SK-N-SH (cell line): ENCODE results near the gene RHOBTB3. TPM values are rescaled to one million over a fixed set of nuclear protein-coding genes. Genes with fewer than 3 reads are reported as not detected.
A peak's percentile ranks its signal among the peaks of the same experiment; 100 is the strongest.

ENCODE experiments used
- CTCF ChIA-PET: fragments of 300-600, 350-600 bp; formaldehyde crosslinking; extraction: SDS; loops from one replicate; lab custom pipeline; 2021; lab: Yijun Ruan, JAX
- POLR2A ChIA-PET: fragments of 350-600 bp; sonication (Branson Sonifier 250); formaldehyde crosslinking; extraction: SDS; loops from one replicate; lab custom pipeline; 2020; ENCODE audit warnings: antibody characterized with exemption, inconsistent platforms; lab: Yijun Ruan, JAX
- DNase-seq: peaks from one replicate; pipeline ENCODE4 v3.0.0; 2012
- H2AFZ ChIP-seq: fragments of 200-600 bp; sonication (generic); 2 replicates; pipeline ENCODE4 v1.8.1; 2016; ENCODE audit warnings: antibody characterized with exemption, mild to moderate bottlenecking, low read depth
- H3F3A ChIP-seq: fragments of 200-600 bp; sonication (generic); replicated peaks from 2 replicates; pipeline ENCODE3; 2016; ENCODE audit warnings: antibody characterized with exemption, mild to moderate bottlenecking; ENCODE audit not compliant: insufficient read depth
- H3K27ac ChIP-seq, 2 experiments: fragments of 200-500 bp in 1 of 2; fragments of 200-600 bp in 1 of 2; sonication (Bioruptor generic) in 1 of 2; sonication (generic), shearing (Covaris generic) in 1 of 2; 2 replicates each; pipeline versions ENCODE4 v1.5.1 to v1.6.1; 2014 to 2016; ENCODE audit warnings: low read depth in 2 of 2, inconsistent platforms in 1 of 2, low read length in 1 of 2, mild to moderate bottlenecking in 1 of 2, mixed read lengths in 1 of 2
- H3K27me3 ChIP-seq: fragments of 200-600 bp; sonication (generic), shearing (Covaris generic); 2 replicates; pipeline ENCODE4 v1.6.1; 2016; ENCODE audit warnings: mixed run types; ENCODE audit not compliant: insufficient read depth
- H3K36me3 ChIP-seq, 2 experiments: fragments of 200-500 bp in 1 of 2; fragments of 200-600 bp in 1 of 2; sonication (Bioruptor generic) in 1 of 2; sonication (generic) in 1 of 2; replicated peaks in 1 of 2; 2 replicates each; pipeline versions ENCODE3 to v1.5.1; 2014 to 2016; ENCODE audit warnings: low read length in 1 of 2, mild to moderate bottlenecking in 1 of 2; ENCODE audit not compliant: insufficient read depth in 2 of 2, control insufficient read depth in 1 of 2
- H3K4me1 ChIP-seq, 2 experiments: fragments of 200-500 bp in 1 of 2; fragments of 200-600 bp in 1 of 2; sonication (Bioruptor generic) in 1 of 2; sonication (generic), shearing (Covaris generic) in 1 of 2; 2 replicates each; pipeline versions ENCODE4 v1.5.1 to v1.6.1; 2014 to 2016; ENCODE audit warnings: low read depth in 1 of 2, low read length in 1 of 2, mixed run types in 1 of 2; ENCODE audit not compliant: insufficient read depth in 2 of 2, control insufficient read depth in 1 of 2
- H3K4me2 ChIP-seq: fragments of 200-600 bp; sonication (generic), shearing (Covaris generic); 2 replicates; pipeline ENCODE4 v1.6.1; 2017; ENCODE audit warnings: mixed run types
- H3K4me3 ChIP-seq, 2 experiments: fragments of 200-500 bp in 1 of 2; fragments of 200-600 bp in 1 of 2; sonication (Bioruptor generic) in 1 of 2; sonication (generic), shearing (Covaris generic) in 1 of 2; 2 replicates each; pipeline versions ENCODE4 v1.5.1 to v1.8.1; 2014 to 2016; ENCODE audit warnings: low read depth in 2 of 2, inconsistent platforms in 1 of 2, low read length in 1 of 2, mild to moderate bottlenecking in 1 of 2, mixed read lengths in 1 of 2, moderate library complexity in 1 of 2
- H3K79me2 ChIP-seq: fragments of 200-600 bp; sonication (generic); 2 replicates; pipeline ENCODE4 v1.8.1; 2017; ENCODE audit warnings: mild to moderate bottlenecking; ENCODE audit not compliant: insufficient read depth
- H3K9ac ChIP-seq: fragments of 200-600 bp; sonication (generic); 2 replicates; pipeline ENCODE4 v1.6.1; 2017; ENCODE audit warnings: mixed run types
- H3K9me2 ChIP-seq: fragments of 200-600 bp; sonication (generic); 2 replicates; pipeline ENCODE4 v1.6.1; 2017; ENCODE audit warnings: mixed run types
- H3K9me3 ChIP-seq: fragments of 200-600 bp; sonication (generic); 2 replicates; pipeline ENCODE4 v1.6.1; 2017; ENCODE audit warnings: mixed run types, mild to moderate bottlenecking, moderate library complexity
- H4K20me1 ChIP-seq: fragments of 200-600 bp; sonication (generic); 2 replicates; pipeline ENCODE4 v1.6.1; 2017; ENCODE audit warnings: mild to moderate bottlenecking, mixed run types; ENCODE audit not compliant: insufficient read depth
- ELF1 ChIP-seq: IDR thresholded peaks from 2 replicates; pipeline ENCODE4 v1.4.0; 2012
- EP300 ChIP-seq, 2 experiments: IDR thresholded peaks; 2 replicates each; pipeline versions ENCODE4 v1.4.0 to v1.6.1; 2012; ENCODE audit warnings: borderline replicate concordance in 1 of 2, low read depth in 1 of 2, low read length in 1 of 2
- MEF2A ChIP-seq: IDR thresholded peaks from 2 replicates; pipeline ENCODE4 v1.4.0; 2012; ENCODE audit warnings: low read depth, borderline replicate concordance
- NRF1 ChIP-seq: IDR thresholded peaks from 2 replicates; pipeline ENCODE4 v1.6.1; 2012; ENCODE audit warnings: low read depth, mild to moderate bottlenecking, low read length
- RAD21 ChIP-seq: IDR thresholded peaks from 2 replicates; pipeline ENCODE4 v1.6.1; 2012; ENCODE audit warnings: mild to moderate bottlenecking, low read length
- WGBS: methylation state at CpG from one replicate; pipeline ENCODE4 v1.1.6; 2017; ENCODE audit warnings: low lambda C conversion rate; 5-methylcytosine and 5-hydroxymethylcytosine counted together
- polyA plus RNA-seq, 3 experiments: library from polyadenylated mRNA; depleted of rRNA; stranded (reverse); fragments of >200 nt; gene quantifications; 2 replicates each; pipeline ENCODE4 v1.2.3, GENCODE V29; 2012
- TF ChIP-seq, protein P1 (sequence below): fragments of 150-350 bp; IDR thresholded peaks from 2 replicates; pipeline ENCODE4 v1.6.1; 2016; ENCODE audit warnings: mild to moderate bottlenecking, low read depth, low read length
- TF ChIP-seq, protein P2 (sequence below): fragments of 150-350 bp; IDR thresholded peaks from 2 replicates; pipeline ENCODE4 v1.6.1; 2017; ENCODE audit warnings: antibody characterized with exemption, low read length, low read depth, borderline replicate concordance
- TF ChIP-seq, protein P3 (sequence below): IDR thresholded peaks from 2 replicates; pipeline ENCODE4 v1.4.0; 2012; ENCODE audit warnings: low read depth
- TF ChIP-seq, protein P4 (sequence below): IDR thresholded peaks from 2 replicates; pipeline ENCODE4 v1.6.1; 2012; ENCODE audit warnings: mild to moderate bottlenecking, low read depth, low read length, moderate library complexity

The RHOBTB3 gene
- polyA plus RNA-seq, 1 of the 3 experiments (the other 2 are of a cell fraction): 59.3 TPM

DNA sequence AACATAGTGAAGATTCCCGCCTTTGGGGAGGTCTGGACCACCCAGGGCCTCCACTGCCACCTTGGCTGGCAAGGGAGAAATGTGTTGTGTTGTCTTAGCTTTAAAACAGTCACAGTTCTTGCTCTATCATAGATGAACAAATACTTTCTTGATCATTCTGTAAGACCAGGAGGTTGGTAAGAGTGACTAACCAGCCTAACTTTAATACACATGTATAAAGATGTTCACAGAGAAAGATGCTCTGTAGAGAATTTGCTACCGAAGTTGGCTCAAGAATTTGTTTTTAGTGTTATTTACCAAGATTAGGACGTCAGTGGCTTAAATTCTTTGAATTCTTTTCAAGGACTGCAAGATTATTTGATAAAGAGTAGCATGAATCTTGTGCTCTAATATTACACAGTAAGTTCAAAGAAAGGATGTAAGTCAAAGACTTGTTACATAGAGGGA lies 63.0 kb downstream of the RHOBTB3 start:
- TF ChIP-seq, protein P1, sequence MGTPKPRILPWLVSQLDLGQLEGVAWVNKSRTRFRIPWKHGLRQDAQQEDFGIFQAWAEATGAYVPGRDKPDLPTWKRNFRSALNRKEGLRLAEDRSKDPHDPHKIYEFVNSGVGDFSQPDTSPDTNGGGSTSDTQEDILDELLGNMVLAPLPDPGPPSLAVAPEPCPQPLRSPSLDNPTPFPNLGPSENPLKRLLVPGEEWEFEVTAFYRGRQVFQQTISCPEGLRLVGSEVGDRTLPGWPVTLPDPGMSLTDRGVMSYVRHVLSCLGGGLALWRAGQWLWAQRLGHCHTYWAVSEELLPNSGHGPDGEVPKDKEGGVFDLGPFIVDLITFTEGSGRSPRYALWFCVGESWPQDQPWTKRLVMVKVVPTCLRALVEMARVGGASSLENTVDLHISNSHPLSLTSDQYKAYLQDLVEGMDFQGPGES: no peak
- TF ChIP-seq NRF1: no peak
- TF ChIP-seq RAD21: no peak
- H3F3A ChIP-seq: peaks cover 8% of the 10 kb centered on the region
- ChIA-PET CTCF (interaction anchor here (1.6 kb wide), 1 partner anchor 10 kb away, joined by 6 read pairs; no protein-coding TSS in a partner anchor), POLR2A (no interaction called here)
- no peak for DNase-seq
- H3K36me3 ChIP-seq: peaks cover 28 to 56% of the 10 kb centered on the region in 2 experiments
- H3K79me2 ChIP-seq: no peaks in the 10 kb centered on the region
- no peaks in the 10 kb centered on the region for H3K9me3 ChIP-seq
- no peak overlapping the region for H2AFZ ChIP-seq
- H3K4me2 ChIP-seq: no peak overlapping the region
- H3K9me2 ChIP-seq: no peaks in the 10 kb centered on the region
- no peaks in the 10 kb centered on the region for H3K27me3 ChIP-seq
- peaks cover 0 to 9% of the 10 kb centered on the region in 2 experiments; a peak in 1 of 4 replicates for H3K4me1 ChIP-seq
- H3K4me3 ChIP-seq: no peak overlapping the region
- H3K9ac ChIP-seq: no peak overlapping the region
- no peaks in the 10 kb centered on the region for H4K20me1 ChIP-seq
- WGBS: 45% methylated on average over 3 of the region's 3 CpGs
- H3K27ac ChIP-seq: peak overlapping the region; percentile 21 to 43; a peak in 3 of 4 replicates

DNA sequence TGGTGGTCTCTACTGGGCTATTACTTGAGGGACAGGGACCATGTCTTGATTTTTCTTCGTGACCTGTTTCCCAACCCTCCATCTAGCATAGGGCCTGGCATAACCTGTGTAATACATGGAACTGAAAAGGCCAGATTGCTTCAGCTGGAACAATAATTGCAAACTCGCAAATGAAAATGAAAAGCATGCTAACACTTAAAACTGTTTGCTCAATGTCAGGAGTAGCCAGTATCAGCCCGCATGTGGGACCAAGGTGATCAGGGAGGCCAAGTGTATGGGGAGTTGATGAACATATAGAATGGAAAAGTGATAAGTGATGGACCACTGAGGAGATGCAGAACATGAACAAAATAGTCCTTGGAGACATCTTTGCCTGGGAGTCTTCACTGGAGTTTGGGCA lies 66.2 kb downstream of the RHOBTB3 start:
- peaks cover 0 to 9% of the 10 kb centered on the region in 2 experiments; a peak in 1 of 4 replicates for H3K4me1 ChIP-seq
- H3K9ac ChIP-seq: no peak overlapping the region
- no peak overlapping the region for H3K4me2 ChIP-seq
- no peak overlapping the region for H3K4me3 ChIP-seq
- H3K36me3 ChIP-seq: peaks cover 21 to 34% of the 10 kb centered on the region in 2 experiments
- no peaks in the 10 kb centered on the region for H3K27me3 ChIP-seq
- no peaks in the 10 kb centered on the region for H3K9me2 ChIP-seq
- H2AFZ ChIP-seq: no peak overlapping the region
- POLR2A ChIA-PET: interaction anchor here (1.4 kb wide), 1 partner anchor 9 kb away, joined by 3 read pairs; no protein-coding TSS in a partner anchor
- no peak overlapping the region for H3K27ac ChIP-seq
- TF ChIP-seq, protein P2, sequence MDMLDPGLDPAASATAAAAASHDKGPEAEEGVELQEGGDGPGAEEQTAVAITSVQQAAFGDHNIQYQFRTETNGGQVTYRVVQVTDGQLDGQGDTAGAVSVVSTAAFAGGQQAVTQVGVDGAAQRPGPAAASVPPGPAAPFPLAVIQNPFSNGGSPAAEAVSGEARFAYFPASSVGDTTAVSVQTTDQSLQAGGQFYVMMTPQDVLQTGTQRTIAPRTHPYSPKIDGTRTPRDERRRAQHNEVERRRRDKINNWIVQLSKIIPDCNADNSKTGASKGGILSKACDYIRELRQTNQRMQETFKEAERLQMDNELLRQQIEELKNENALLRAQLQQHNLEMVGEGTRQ: no peak
- TF ChIP-seq ELF1 (no peak), EP300 (IDR thresholded peaks at IDR 0.05; ENCODE audit: borderline replicate concordance in 1 of 2, low read depth in 1 of 2, low read length in 1 of 2) (no peak), MEF2A (no peak)
- TF ChIP-seq, protein P3, sequence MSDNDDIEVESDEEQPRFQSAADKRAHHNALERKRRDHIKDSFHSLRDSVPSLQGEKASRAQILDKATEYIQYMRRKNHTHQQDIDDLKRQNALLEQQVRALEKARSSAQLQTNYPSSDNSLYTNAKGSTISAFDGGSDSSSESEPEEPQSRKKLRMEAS: no peak
- TF ChIP-seq, protein P4, sequence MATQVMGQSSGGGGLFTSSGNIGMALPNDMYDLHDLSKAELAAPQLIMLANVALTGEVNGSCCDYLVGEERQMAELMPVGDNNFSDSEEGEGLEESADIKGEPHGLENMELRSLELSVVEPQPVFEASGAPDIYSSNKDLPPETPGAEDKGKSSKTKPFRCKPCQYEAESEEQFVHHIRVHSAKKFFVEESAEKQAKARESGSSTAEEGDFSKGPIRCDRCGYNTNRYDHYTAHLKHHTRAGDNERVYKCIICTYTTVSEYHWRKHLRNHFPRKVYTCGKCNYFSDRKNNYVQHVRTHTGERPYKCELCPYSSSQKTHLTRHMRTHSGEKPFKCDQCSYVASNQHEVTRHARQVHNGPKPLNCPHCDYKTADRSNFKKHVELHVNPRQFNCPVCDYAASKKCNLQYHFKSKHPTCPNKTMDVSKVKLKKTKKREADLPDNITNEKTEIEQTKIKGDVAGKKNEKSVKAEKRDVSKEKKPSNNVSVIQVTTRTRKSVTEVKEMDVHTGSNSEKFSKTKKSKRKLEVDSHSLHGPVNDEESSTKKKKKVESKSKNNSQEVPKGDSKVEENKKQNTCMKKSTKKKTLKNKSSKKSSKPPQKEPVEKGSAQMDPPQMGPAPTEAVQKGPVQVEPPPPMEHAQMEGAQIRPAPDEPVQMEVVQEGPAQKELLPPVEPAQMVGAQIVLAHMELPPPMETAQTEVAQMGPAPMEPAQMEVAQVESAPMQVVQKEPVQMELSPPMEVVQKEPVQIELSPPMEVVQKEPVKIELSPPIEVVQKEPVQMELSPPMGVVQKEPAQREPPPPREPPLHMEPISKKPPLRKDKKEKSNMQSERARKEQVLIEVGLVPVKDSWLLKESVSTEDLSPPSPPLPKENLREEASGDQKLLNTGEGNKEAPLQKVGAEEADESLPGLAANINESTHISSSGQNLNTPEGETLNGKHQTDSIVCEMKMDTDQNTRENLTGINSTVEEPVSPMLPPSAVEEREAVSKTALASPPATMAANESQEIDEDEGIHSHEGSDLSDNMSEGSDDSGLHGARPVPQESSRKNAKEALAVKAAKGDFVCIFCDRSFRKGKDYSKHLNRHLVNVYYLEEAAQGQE: no peak
- H3K9me3 ChIP-seq: no peaks in the 10 kb centered on the region
- WGBS: 100% methylated on average over 3 of the region's 3 CpGs
- H3K79me2 ChIP-seq: no peaks in the 10 kb centered on the region
- DNase-seq: no peak
- peaks cover 8% of the 10 kb centered on the region for H3F3A ChIP-seq
- no peaks in the 10 kb centered on the region for H4K20me1 ChIP-seq
- CTCF ChIA-PET: interaction anchor here (2.3 kb wide), 1 partner anchor 16 kb away, joined by 5 read pairs; no protein-coding TSS in a partner anchor
